Hypothalamus (tissue), 51 donors: ENCODE measurements around the gene TBX2.
"Not testable (repeated sequence)": the region's sequence is repeated elsewhere in the genome, so short reads cannot be mapped to it uniquely, and the experiment has no call there.

Experiments
- DNase-seq, 51 donors: peaks; one replicate each; lab custom pipeline; 2025; lab: John Stamatoyannopoulos, UW

TBX2 gene

GRCh38 chr17:61399131-61400065 lies at the start of gene TBX2:
TBX2 (plus strand) TSS chr17:61399843; CDS start chr17:61400177, 334 bp downstream.
- DNase-seq, result peak in 3 of 51 donors; percentile 11 to 28 (median 22)

- DNase-seq, result no peak
These were observed 47.8 kb upstream of the TBX2 start for GRCh38 chr17:61351745-61352407.

GRCh38 chr17:61352408-61352770 lies 47.3 kb upstream of the TBX2 start:
- DNase-seq, result no peak

- DNase-seq, result no peak
These were observed 46.7 kb upstream of the TBX2 start for GRCh38 chr17:61352781-61353491.

GRCh38 chr17:61353615-61354014 lies 46.0 kb upstream of the TBX2 start:
- DNase-seq, result no peak

- DNase-seq, result no peak
These were observed 44.5 kb upstream of the TBX2 start for GRCh38 chr17:61354895-61355874.

GRCh38 chr17:61357061-61357460 lies 42.6 kb upstream of the TBX2 start:
- DNase-seq, result not testable (repeated sequence)

- DNase-seq, result not testable (repeated sequence)
These were observed 40.1 kb upstream of the TBX2 start for GRCh38 chr17:61359513-61359912.

GRCh38 chr17:61360318-61360943 lies 39.2 kb upstream of the TBX2 start:
- DNase-seq, result no peak

- DNase-seq, result no peak
These were observed 38.6 kb upstream of the TBX2 start for GRCh38 chr17:61361084-61361483.

- DNase-seq, result no peak
These were observed 37.2 kb upstream of the TBX2 start for GRCh38 chr17:61362396-61362795.

GRCh38 chr17:61362852-61363600 lies 36.6 kb upstream of the TBX2 start:
- no peak for DNase-seq

- DNase-seq, result no peak
These were observed 35.8 kb upstream of the TBX2 start for GRCh38 chr17:61363601-61364462.

- DNase-seq, result no peak
These were observed 35.2 kb upstream of the TBX2 start for GRCh38 chr17:61364463-61364846.

- DNase-seq, result no peak
These were observed 33.4 kb upstream of the TBX2 start for GRCh38 chr17:61366076-61366714.

- DNase-seq, result no peak
These were observed 32.8 kb upstream of the TBX2 start for GRCh38 chr17:61366715-61367413.
